NCI-H128 (cell line): Measurements from ENCODE around the gene KRT37.

Experiments
- DNase-seq: peaks from one replicate; lab custom pipeline; 2025; ENCODE audit not compliant: unreplicated experiment; lab: John Stamatoyannopoulos, UW

The KRT37 gene

GRCh38 chr17:41424111-41424635 lies at the start of gene KRT37:
Gene KRT37, minus strand, starts transcription at chr17:41424585. Its CDS starts 62 bp downstream, at chr17:41424523.
- DNase-seq, result no peak

GRCh38 chr17:41468346-41468745 lies 44.0 kb upstream of the KRT37 start:
- no peak for DNase-seq

GRCh38 chr17:41467561-41467960 lies 43.2 kb upstream of the KRT37 start:
- DNase-seq, result no peak

GRCh38 chr17:41466988-41467387 lies 42.6 kb upstream of the KRT37 start, which contains the start of gene KRT32:
Gene KRT32, minus strand, starts transcription at chr17:41467386. Its CDS starts 61 bp downstream, at chr17:41467325.
- DNase-seq, result no peak

GRCh38 chr17:41464682-41465081 lies 40.3 kb upstream of the KRT37 start:
- no peak for DNase-seq

- no peak for DNase-seq
Measured at GRCh38 chr17:41464173-41464572, 39.8 kb upstream of the KRT37 start.

GRCh38 chr17:41463746-41464145 lies 39.4 kb upstream of the KRT37 start:
- no peak for DNase-seq

GRCh38 chr17:41462705-41463104 lies 38.3 kb upstream of the KRT37 start:
- DNase-seq, result no peak

- DNase-seq, result no peak
Measured at GRCh38 chr17:41457676-41458075, 33.3 kb upstream of the KRT37 start.

GRCh38 chr17:41456204-41456603 lies 31.8 kb upstream of the KRT37 start:
- DNase-seq, result no peak

GRCh38 chr17:41455236-41455635 lies 30.9 kb upstream of the KRT37 start:
- no peak for DNase-seq

GRCh38 chr17:41453066-41453465 lies 28.7 kb upstream of the KRT37 start:
- DNase-seq, result no peak

GRCh38 chr17:41452281-41452680 lies 27.9 kb upstream of the KRT37 start:
- DNase-seq, result no peak

- DNase-seq, result no peak
Measured at GRCh38 chr17:41451154-41451728, 26.9 kb upstream of the KRT37 start.

- no peak for DNase-seq
Measured at GRCh38 chr17:41449008-41449407, 24.6 kb upstream of the KRT37 start.

- DNase-seq, result no peak
Measured at GRCh38 chr17:41448506-41448905, 24.1 kb upstream of the KRT37 start.

GRCh38 chr17:41446806-41447205 lies 22.4 kb upstream of the KRT37 start:
- DNase-seq, result no peak

GRCh38 chr17:41444640-41445039 lies 20.3 kb upstream of the KRT37 start:
- DNase-seq, result no peak

GRCh38 chr17:41444186-41444585 lies 19.8 kb upstream of the KRT37 start:
- DNase-seq, result no peak

GRCh38 chr17:41442739-41443138 lies 18.4 kb upstream of the KRT37 start:
- DNase-seq, result no peak

GRCh38 chr17:41440531-41441033 lies 16.2 kb upstream of the KRT37 start, which contains the start of gene KRT38:
Gene KRT38, minus strand, starts transcription at chr17:41440983. Its CDS starts 62 bp downstream, at chr17:41440921.
- DNase-seq, result no peak

GRCh38 chr17:41439375-41439774 lies 15.0 kb upstream of the KRT37 start:
- no peak for DNase-seq

- no peak for DNase-seq
Measured at GRCh38 chr17:41437769-41438168, 13.4 kb upstream of the KRT37 start.
